NCI-H82 treated with DMSO at 0.1 percent for 48 hours (cell line): Measurements from ENCODE around the gene ACBD4.
A peak's percentile ranks its signal among the peaks of the same experiment; 100 is the strongest.

Source experiments
- DNase-seq: peaks from one replicate; lab custom pipeline; 2025; ENCODE audit not compliant: unreplicated experiment; lab: John Stamatoyannopoulos, UW

Gene ACBD4

DNA sequence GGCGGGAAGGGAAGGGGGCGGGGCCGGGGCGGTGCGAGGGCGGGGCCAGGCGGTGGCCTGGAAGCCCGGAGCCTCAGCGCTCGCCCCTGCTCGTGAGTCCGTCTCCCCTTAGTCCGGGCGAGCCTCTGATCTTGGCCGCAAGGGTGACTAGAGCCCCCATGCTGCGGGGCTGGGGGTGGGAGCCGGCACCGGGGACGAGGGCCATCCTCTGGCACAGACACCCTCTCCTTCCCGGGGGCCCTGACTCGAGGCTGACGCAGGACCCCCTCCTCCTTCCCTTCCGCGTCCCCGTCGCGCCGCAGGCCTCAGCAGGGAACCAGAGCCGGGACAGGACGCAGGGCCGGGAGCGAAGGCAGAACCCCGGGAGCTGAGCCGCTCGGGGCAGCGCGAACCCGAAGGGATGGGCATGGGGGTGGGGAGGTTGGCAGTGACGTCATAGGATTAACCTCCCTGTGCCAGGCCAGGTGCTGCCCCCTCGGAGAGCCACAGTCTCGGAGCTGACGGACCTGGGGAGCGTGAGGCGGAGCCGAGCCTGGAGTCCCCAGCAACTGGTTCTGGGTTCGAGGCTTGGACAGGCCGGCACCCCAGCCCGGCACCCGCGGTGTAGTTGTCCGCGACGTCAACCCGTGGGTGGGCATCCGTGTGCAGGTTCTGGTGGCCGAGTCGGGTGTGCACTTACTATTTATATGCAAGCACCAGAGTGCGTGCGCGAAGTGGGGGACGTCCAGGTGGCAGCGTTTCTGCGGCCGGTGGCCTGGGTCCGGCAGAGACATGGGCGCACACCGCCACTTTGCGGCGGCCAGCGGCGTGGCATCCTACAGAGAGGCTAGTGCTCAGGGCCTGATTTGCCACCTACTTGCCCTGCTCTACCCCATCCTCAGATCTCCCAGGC lies 2.7 kb upstream of the ACBD4 start:
- peak; percentile 54 for DNase-seq

DNA sequence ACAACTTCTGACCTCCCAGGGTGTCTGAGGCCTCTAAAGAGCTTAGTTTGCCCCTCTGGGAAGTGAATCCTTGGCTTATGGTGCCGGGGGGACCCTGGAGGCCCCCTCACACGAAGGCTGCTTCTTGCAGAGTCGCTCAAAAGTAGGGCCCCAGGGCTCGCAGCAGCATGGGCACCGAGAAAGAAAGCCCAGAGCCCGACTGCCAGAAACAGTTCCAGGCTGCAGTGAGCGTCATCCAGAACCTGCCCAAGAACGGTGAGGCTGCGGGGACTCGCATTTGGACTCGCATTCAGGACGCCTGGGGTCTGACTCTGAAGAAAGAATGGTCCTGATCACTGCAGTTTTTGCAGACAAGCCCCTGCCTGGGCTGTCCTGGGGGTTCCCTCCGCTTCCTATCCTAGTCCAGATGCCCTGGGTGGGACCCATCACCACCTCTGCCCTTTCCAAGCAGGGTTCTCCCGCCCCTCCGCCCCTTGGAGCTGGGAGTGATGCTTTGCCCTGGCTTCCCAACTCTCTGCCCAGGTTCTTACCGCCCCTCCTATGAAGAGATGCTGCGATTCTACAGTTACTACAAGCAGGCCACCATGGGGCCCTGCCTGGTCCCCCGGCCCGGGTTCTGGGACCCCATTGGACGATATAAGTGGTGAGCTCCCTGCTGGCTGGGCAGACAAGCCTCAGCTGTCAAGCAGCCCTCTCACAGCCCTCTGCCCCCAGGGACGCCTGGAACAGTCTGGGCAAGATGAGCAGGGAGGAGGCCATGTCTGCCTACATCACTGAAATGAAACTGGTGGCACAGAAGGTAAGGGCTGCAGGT lies 698 bp downstream of the ACBD4 start:
- no peak for DNase-seq

DNA sequence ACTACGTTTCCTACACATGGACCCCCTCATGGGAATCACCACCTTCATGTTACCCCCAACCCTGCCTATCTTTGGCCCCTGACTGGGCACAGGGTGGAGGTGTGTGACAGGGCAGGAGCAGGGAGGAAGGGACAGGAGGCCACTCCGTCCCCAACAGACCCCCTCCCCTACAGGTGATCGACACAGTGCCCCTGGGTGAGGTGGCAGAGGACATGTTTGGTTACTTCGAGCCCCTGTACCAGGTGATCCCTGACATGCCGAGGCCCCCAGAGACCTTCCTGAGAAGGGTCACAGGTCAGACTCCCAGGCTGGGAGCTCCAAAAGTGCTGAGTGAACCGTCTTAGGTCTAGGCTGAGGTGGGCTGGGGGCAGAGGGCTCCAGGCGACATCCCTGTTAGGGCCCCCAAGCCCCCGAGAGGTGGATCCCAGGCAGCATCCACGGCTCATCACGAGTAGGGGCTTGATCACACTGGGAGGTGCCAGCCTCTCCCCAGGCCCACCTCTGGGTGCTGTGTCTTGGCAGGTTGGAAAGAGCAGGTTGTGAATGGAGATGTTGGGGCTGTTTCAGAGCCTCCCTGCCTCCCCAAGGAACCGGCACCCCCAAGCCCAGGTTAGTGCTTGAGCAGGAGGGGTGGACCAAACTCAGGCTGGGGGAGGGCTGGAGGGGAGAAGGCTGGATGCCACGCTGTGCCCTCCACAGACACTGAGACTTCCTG lies 1.5 kb downstream of the ACBD4 start:
- DNase-seq = no peak

DNA sequence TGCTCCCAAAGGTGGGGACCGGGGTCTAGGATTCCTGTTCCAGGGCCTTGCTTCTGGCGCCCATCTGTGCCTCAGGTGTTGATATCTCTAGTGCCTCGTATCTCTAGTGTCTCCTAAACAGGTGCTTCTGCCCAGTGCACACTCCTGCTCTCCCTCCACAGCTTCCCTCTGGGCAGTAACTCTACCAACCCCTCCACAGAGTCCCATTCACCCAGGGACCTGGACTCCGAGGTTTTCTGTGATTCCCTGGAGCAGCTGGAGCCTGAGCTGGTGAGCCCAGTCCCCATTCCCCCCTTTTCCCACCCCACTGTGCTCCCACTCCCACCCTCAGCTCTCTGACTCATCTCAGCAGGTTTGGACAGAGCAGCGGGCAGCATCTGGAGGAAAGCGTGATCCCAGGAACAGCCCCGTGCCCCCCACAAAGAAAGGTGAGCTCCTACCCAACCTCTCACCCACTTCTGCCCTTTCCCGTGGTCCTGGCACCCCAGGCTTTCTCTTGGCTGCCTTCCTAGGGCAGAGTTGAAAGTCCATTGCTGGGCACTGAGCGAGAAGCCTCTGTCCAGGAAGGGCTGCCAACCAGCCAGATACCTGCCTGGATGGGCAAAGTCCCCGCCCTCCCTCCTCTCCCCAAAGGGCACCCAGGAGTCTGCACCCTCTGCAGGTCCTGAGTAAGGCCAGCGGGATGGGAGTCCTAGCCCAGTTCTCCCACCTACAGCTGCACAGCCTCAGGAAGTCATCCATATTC lies 2.2 kb downstream of the ACBD4 start:
- DNase-seq = no peak

DNA sequence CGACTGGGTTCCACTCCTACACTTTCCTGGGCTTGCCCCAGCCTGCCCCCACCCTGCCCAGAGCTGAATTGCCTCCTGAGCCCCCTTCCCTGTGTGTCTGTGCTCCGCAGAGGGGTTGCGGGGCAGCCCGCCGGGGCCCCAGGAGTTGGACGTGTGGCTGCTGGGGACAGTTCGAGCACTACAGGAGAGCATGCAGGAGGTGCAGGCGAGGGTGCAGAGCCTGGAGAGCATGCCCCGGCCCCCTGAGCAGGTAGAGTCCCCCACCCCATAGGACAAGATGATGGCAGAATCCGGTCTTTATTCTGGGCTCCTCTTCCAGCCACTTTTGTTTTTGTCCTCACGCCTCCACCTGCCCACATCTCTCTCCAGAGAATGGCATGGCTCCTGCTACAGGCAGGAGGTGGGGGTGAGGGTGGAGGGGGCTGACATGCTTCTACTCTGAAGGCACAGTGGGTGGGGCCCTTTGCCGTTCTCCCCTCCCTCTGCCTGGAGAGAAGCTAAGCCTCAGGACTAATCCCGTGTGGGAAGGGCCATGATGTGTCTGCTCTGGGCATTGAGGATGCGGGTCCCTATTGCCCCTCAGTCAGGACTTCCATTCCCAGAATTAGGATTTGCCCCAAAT lies 3.5 kb downstream of the ACBD4 start:
- DNase-seq = peak; percentile 60

DNA sequence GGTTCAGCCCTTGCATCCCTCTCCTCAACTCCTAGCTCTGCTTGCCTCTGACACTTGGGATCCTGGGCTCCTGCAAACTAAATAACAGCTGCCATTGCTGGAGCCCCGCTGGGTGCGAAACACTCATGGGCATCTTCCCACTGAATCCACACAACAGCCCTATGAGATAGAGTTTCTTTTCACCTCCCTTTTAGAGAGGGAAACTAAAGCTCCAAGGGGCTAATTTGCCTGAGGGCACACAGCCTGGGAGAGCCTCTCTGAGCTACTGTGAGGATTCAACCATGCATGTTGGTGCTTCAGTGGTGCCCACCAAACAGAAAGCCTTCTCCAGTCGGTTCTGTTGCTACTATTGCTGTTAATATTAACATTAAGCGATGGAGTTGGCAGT lies 4.0 kb downstream of the ACBD4 start:
- no peak for DNase-seq

DNA sequence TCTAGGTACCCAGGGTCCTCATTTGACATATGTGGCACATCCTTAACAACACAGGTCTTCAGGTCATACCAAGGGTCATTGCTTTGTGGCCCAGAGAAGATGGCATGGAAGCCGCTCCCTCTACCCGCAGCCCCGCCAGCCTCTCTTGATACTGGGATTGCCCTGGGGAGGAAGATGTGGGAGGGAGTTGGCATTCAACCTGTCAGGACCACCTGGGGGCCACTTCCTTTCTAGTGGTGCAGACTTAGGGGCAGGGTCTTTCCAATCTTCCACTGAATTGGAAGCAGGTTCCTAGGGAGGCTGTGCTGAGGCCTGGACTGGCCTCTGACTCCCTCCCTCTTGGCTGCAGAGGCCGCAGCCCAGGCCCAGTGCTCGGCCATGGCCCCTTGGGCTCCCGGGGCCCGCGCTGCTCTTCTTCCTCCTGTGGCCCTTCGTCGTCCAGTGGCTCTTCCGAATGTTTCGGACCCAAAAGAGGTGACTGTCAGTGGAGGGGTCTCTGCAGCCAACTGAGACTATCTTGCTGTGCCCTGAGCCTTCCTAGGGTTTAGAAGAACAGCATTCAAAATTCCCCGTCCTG lies 7.7 kb downstream of the ACBD4 start:
- no peak for DNase-seq

DNA sequence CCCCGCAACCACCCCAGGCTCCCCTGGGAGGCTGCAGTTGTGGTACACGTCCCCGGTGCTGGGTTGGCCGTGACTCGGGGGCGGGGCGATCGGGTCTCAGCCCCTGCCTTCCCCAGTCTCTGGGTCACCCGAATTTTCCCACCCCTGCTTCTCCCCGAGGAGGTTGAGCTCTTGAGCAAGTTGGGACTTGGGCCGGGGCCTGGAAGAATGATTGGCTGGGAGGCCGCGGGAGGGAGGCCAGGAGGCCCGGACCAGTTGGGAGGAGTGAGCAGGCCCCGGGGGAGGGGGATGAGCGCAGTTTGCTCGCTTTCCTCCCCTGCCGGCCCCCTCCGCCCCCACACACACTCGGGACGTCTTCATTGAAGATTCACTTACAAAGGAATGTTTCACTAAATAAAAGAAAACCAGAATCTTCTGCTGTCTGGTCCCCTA lies 8.3 kb downstream of the ACBD4 start:
- DNase-seq = no peak

DNA sequence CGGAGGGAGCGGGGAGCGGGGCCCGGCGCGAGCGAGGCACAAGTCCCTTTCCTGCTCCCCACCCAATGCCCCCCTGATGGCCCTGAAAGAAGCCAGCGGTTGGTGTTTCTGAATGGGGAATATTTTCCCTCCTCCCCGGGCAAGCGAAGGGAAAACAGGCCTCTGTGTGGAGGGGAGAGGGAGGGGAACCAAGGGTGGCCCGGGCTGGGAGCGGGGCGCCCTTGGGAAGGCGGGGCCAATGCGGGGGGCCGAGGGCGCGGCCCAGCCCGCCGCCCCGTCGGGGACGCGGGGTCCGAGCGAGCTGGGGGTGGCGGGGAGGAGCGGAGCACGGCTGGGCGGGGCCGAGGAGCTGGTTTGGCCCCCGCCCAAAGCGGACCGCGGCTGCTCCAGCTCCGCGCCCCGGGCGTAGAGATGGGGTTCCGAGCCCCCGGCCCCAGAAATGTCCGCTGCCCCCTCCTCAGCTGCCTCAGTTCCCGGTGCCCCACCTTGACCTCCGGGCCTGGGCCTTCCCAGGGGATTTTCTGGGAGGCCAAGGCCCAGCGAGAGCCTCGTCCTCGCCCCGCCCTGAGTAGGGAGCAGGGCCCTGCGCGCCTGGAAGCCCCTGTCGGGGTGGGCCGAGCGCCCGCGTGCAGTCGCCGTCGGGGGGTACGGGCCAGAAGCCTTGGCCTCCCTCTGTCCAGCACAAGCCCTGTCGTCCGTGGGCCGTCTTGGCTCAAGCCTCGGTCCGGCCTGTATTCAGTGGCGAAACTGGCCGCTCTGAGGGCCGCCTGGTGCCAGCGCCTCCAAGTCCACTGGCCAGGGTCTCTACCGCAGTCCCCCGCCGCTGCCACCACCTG lies 8.9 kb downstream of the ACBD4 start:
- no peak for DNase-seq

DNA sequence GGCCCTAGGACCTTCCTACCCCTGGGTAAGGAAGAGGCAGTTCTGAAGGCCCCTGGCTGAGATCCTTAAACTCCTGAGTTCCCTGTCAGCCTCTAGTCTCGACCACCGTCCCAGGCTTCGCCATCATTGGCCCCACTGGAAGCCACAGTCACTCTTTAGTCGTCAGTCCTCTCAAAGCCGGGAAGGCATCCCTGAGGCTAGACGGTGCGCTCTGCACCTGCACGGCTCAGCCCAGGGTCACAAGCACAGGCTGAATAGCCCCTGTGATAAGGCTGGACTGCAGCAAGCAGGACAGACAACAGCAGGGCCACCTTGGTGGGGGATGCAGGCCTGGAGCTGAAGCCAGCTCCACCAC lies 9.5 kb downstream of the ACBD4 start:
- no peak for DNase-seq

DNA sequence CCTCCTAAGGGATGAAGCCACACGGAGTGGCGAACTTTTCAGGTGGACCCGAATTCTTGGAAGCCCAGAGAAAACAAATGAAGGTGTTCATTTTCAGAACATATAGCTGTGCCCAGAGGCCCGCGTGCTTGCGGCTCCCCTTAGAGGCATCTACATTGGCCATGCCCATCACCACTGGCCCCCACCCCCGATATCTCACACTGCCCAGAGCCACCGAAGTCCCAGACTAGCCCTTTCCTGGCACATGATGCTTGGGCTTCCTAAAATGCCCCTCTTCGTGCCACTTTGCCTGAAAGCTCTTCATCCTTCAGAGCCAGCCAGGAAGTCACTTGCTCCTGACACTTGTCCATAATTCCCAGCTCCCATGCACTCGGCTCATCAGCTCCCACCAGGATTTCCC lies 10.7 kb downstream of the ACBD4 start:
- no peak for DNase-seq

DNA sequence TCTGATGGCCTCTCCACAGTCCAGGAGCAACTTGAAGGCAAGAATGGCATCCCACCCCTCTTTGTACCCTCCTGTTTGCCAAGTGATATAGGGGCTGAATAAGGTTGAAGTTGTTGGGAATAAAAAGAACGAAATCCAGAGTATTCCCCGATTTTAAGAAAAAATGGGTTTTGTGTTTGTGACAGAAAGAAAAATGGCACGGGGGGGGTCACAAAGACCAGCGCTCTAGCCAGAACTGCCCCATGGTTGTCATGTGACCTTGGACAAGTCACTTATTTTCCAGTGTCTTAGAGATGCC lies 11.1 kb downstream of the ACBD4 start:
- DNase-seq = no peak

DNA sequence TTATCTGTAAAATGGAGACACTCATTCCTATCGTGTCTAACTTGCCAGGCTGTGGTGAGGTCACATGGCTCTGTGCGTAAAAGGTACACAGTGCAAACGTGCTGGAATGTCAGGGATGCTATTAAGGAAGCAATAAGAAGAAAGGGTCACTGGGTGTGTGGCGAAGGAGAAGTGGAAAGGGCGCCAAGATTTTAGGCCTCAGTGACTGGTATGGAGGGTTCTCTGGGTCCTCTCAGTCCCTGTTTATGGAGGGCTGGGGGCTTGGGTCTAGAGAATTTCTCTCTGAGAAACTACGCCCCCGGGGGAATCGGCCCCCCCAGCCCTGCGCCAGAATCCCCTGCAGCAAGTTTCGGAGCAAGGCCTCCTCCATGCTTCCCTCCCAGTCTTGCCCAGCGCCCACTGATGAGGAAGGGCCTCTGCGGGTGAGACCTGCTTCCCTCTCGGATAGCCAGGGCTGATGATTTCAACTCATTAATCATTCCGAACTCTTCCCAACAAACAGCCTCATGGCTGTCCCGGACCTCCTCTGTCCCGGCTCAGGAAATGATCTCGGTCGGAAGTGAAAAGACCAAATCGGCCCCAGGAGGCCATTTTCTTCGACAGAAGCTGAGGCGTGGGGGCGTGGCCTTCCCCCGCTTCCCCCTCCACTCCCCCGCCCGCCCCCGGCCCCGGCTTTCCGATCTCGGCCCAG lies 11.5 kb downstream of the ACBD4 start:
- peak; percentile 78 for DNase-seq

DNA sequence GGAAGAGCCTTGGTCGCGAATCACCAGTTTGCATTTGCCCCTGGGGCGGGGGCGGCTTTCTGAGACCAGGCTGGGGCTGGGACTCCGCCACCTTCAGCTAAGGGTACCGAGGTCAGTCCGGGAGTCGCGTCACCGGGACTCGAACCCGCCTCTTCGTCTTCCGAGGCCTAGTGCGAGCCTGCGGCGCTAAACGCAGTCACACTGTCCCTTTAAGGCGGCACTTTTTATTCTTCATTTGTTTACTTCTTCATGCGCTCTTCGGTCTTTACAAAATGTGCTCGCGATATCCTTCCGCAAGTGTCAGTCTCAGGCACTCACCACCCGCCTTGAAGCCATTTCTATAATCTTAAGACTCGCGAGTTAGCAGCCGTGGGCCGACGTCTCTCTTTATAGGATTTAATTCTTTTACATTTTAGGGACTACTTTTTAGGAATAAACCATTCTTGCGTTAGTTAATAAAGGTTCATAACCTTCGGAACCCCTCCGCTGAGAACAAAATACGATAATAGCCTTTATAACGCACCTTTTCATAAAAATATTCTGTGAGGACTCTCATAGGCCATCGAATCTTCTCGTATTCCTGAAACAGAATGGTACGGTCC lies 12.2 kb downstream of the ACBD4 start:
- DNase-seq = peak; percentile 94

DNA sequence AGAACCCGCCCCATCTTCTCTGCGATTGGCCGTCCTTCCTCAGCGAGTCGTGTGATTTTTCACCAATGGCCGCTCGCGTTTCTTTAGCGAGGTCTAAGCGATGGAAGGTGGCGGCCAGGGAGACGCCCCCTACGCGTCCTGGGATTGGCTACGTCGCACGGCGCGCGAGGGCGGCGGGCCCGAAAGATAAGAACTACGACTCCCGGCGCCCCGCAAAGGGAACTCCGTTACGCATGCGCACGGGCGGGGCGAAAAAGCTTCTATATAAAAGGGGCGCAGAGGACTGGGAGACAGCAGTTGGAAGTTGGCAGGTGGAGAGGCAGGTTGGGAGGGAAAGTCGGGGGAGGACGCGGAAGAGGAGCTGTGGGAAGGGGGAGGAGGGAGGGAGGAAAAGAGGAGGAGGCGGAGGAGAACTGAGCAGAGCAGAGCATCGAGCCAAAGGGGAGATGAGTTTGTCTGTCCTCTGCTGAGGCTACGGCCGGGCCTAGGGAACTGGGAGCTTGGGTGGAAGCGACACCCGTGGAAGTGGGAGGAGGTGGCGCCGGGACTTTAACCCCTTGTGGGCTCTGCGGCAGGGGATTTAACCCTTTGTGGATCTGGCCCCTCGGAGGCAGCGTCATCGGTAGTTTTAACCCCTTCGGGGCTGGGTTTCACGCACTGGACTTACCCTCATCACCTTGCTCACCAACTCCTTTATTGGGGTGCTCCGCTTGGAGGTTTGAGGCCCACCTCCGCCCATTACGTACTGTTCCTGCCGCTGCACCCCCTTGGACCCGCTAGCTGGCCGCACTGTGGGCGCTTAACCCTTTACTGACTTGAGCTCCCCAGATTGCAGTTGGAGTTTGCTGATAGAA lies 12.9 kb downstream of the ACBD4 start, which contains the start of gene HEXIM1:
HEXIM1 (plus strand) TSS at position 293 of the 854 bp plus-strand sequence. CDS start 716 bp downstream, outside the sequence.
- DNase-seq = peak; percentile 99

DNA sequence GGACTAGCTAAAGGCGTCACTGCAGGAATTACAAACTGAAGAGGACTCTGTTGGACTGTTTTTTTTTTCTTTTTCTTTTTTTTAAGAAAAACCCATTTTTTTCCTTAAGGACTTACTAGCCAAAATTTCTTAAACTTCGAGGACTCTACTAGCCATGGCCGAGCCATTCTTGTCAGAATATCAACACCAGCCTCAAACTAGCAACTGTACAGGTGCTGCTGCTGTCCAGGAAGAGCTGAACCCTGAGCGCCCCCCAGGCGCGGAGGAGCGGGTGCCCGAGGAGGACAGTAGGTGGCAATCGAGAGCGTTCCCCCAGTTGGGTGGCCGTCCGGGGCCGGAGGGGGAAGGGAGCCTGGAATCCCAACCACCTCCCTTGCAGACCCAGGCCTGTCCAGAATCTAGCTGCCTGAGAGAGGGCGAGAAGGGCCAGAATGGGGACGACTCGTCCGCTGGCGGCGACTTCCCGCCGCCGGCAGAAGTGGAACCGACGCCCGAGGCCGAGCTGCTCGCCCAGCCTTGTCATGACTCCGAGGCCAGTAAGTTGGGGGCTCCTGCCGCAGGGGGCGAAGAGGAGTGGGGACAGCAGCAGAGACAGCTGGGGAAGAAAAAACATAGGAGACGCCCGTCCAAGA lies 13.7 kb downstream of the ACBD4 start:
- DNase-seq = peak; percentile 77
